Epidermal melanocyte (primary cell): ENCODE results near the gene SCAMP4.
"Not testable (repeated sequence)": the region's sequence is repeated elsewhere in the genome, so short reads cannot be mapped to it uniquely, and the experiment has no call there.

Source experiments
- DNase-seq: peaks from one replicate; pipeline ENCODE4 v3.0.0; 2011; ENCODE audit warnings: low spot score; ENCODE audit not compliant: insufficient read length

The SCAMP4 gene

DNA sequence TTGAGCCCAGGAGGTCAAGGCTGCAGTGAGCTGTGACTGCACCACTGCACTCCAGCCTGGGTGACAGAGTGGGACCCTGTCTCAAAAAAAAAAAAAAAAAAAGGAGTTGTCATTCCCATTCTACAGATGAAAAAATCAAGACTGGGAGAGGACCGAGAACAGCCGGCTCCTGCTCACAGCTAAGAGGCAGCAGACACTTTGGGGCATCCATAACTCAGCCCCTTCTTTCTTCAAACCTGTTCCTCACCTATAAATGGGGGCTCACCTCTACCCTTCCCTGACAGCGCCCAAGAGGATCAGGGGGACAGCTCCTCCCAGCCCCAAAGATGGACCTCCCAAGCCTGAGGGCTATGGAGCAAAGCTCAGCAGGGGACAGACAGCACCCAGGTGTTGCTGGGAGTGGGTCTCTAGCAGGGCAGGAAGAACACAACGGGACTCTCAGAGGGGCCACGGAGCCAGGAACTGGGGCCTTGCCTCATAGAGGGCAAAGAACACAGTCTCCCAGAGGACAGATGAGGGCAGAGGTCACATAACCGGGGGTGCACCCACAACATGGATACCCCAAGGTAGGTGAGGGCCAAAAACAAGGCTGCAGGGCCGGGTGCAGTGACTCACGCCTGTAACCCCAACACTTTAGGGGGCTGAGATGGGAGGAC is 38.4 kb upstream of the SCAMP4 start:
- DNase-seq: no peak

GRCh38 chr19:1867349-1867724 is 37.9 kb upstream of the SCAMP4 start:
- DNase-seq: no peak

GRCh38 chr19:1868971-1869370 is 36.2 kb upstream of the SCAMP4 start:
- no peak for DNase-seq

GRCh38 chr19:1871140-1871597 is 34.0 kb upstream of the SCAMP4 start:
- DNase-seq: no peak

DNA sequence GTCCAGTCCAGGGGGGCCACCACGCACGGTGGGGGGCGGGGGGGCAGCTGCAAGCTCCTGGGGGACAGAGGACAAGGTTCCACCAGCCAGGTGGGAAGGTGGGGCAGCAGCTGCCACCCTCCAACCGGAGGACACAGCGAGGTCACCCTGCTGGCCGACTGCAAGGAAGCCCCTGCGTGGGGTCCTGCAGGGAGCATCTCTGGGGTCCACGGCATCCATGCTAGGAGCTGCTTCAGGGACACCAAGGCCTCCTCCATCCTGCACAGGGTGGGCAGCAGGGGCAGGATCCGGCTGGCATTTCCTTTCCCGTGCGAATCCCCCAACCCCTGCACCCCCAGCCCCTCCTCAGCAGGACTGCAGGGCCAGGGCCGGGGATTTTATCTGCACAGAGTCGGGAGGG is 33.6 kb upstream of the SCAMP4 start:
- DNase-seq: no peak

DNA sequence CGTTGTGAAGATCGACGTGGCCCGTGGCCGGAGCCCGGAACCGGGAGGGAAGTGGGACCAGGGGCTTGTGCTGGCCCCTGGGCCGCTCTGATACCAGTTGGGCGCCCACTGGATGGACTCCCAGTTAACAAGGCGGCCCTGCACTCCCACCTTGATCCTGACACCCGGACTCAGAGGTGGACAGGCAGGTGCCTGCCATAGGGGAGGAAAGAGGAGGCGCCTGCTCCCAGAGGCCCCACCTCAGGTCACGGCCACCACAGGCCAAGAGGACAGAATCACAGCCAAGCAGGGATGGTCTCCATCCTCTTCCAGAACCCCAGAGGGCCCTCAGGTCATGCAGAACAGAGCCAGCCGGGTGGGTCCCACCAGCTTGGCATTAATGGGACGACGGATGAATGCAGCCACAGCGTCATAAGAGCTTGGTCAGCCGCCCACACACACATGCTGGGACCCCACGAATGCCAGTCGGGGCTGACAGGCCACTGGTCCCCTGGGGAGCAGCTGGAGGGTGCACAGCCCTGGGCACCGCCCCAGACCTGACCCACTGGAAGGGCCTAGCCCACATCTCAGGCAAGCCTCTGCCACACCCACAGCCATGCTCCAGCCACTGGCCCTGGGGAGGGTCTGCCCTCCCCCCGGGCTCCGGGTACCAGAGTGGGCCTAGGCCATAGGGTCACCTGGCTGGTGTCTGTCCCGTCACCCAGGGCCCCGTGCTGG is 32.2 kb upstream of the SCAMP4 start:
- DNase-seq: no peak

GRCh38 chr19:1873524-1874473 is 31.4 kb upstream of the SCAMP4 start:
- peak; percentile 10 for DNase-seq

GRCh38 chr19:1874554-1875185 is 30.5 kb upstream of the SCAMP4 start:
- peak; percentile 15 for DNase-seq

DNA sequence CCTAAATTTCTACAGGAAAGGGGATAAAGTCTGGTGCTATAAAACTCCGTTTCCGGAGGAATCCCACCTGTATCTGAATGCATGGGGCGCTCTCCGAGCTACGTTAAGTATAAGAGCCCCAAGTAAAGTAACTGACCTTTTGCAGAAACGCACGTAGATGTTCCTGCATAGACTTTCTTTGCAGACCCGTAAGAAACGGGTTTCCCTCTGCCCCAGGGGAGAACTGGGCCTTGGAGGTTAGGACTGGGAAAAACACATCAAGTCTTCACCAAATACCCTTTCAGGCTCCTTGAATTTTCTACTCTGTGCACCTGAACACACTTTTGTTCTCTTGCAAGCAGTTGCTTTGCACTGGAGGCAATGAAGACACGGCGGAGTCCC is 29.9 kb upstream of the SCAMP4 start:
- DNase-seq: peak; percentile 11

DNA sequence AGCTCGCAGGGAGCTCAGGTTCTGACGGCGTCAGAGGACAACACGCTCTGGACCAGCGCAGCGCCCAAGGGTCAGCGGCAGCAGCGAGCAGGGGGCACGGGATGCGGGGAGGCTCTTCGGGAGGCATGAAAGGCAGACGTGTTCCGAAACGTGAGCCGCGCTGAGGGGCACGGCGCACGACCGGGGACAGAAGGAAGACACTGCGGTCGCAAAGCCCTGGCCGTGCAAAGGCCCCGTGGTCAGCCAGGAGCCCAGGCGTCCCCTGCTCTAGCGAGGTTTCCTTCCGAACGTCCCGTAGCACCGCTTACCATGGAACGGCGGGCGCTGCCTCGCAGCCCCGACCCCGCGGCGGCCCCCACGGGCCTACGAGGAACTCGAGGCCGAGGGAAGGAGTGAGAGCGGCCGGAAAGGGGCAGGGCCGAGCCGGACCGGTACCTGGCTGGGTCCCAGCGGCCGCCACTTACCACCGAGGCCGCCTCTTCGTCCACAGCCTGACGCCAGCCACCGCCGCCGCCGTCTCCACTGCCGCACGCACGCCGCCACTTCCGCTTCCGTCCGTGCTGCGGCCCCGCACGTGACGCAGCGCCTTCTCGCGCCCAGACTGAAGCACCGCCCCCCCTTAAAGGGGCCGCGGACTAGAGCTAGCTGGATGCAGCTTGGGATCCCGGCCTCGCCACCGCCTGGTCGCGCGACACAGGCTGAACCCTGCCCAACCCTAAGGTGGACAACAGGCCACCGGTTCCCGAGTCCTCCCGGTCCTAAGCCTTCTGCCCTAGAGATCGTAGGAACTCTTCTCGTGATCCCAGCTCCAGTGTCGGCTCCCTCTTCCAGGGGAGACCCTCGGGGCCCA is 29.3 kb upstream of the SCAMP4 start:
- DNase-seq: peak; percentile 94

DNA sequence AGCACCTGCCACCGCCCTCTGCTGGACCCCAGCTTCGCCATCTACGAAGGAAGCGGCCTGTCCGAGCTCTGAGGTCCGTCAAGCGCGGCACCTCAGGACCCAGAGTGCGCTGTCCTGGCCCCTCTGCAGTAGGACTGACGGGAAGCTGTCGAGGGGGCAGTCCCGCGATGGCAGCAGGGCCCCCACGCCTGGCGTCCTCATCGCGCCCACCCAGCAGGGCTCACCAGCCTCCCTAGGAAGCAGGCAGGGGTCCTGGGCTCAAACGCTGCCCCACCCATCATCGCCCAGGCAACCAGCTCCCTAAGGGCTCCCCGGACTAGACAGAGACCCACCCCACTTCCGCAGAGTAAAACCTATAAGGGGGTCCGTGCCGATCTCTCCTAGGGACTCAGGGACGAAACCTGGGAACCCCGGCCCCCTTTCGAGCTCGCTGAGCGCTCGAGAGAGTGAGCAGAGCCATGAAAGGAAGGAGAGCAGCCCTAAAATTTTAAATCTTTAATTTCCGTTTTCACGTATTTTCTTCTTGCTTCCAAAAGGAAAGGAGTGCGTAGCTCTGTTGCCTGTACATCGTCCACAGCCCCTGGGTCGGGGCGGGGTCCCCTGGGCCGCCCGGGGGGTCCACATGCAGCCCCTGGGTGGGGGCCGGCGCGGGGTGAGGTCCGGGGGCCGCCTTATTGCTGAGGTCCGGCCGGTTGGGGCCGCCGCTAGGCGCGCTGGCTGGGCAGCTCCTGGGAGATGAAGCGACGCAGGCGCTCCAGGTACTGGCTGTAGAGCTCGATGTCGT is 28.5 kb upstream of the SCAMP4 start:
- not testable (repeated sequence) for DNase-seq

- not testable (repeated sequence) for DNase-seq
These were observed 27.9 kb upstream of the SCAMP4 start for GRCh38 chr19:1877280-1877660.

DNA sequence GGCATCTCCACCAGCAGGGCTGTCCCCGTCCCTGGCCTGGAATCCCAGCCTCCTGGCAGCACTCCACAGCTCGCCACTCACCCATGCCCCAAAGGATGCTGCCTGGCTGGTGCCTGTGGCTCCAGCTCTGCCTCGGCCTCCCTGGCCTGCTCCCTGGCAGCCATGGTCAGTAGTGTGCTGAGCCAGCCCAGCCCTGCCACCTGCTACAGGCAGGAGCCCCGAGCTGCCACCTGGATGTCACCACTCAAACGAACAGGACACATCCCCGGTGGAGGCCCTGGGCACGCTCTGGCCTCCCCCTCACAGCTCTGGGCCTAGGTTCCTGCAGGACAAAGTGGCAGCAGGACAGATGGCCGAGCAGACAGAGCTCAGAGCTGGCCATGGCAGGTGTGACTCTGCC is 26.6 kb upstream of the SCAMP4 start:
- DNase-seq: not testable (repeated sequence)

- not testable (repeated sequence) for DNase-seq
These were observed 25.2 kb upstream of the SCAMP4 start for GRCh38 chr19:1879982-1880381.

GRCh38 chr19:1880611-1881392 is 24.4 kb upstream of the SCAMP4 start:
- peak; percentile 7 for DNase-seq

DNA sequence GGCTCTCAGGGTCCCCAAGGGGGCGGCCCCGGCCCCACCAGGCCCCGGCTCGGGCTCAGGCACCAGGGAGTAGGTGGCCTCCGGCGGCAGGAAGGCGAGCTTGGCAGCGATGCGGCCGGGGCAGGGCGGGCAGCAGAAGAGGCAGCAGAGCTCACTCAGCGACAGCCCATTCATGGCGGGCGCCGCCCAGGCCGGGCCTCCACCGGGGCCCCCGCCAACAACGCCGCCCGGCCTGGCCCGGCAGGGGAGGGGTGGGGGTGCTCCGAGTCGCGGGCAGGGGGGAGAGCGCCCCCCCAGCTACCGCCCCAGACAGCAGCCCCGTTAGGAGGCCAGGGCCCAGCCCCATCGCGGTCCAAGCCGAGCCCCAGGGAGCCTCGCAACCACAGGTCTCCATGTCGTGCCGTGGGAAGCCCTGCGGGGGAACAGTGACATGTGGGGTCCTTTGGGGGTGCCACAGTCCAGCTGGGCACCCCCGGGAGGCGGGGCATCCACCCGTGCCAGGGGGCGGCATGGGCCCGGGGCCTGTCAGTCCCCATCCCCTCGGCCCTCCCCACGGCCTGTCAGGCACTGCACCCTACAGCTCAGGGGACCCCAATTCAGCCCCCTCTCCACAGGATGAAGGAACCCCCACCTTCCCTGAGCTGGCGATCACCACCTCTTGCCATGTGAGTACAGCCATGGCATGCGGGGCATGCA is 23.7 kb upstream of the SCAMP4 start:
- not testable (repeated sequence) for DNase-seq

DNA sequence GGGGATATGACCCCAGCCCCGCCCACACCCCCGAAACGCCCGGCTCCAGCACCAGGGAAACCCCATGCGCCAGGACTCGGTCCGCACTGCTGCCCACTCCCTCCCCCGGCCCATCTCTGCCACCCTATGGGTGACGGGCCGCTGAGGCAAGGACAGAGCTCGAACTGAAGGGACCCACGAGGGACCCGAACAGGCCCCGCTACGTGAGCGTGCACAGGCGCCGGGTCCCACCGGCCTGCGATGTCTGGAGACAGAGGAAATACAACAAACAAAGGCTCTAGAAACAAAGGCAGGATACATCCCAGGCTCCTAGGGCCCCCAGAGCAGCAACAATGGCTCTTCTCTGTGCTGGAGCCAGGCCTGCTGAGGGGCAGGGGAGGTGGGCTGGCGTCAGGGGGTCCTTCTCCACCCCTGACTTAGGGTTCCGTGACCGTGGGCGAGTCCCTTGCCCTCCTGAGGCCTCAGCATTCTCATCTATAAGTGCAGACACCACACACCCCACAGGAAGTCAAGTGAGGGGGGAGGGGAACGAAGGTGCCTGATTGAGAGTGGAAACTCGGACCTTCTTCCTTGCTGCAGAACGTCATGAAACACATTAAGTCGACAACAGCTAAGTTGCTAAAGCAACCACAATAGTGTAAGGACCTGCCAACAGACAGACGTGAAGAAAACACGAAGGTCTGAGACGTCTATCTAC is 23.0 kb upstream of the SCAMP4 start:
- DNase-seq: peak; percentile 13
